ENCODE measurements around the gene RABGGTA.
A peak's percentile ranks its signal among the peaks of the same experiment; 100 is the strongest.

The RABGGTA gene

DNA sequence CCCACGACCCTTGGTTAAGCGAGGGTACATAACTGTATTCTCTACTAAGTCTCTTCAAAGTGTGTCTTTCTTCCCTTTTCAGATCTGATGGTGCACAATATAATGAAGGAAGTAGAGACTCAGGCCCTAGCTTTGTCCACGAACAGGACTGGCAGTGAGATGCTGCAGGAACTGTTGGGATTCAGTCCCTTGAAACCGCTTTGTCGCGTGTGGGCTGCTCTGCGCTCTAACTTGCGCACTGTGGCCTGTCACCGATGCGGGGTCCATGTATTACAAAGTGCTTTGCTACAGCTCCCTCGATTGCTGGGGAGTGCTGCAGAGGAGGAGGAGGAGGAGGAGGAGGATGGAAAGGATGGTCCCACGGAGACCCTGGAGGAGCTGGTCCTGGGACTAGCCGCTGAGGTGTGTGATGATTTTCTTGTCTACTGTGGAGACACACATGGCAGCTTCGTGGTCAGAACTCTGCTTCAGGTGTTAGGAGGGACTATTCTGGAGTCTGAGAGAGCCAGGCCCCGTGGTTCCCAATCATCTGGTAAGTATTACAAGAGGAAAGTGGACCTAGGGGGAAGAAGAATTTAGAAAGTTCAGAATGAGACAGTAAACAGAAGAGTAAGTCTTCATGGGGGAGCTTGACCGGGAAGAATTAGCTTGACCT lies 29.1 kb upstream of the RABGGTA start:
- DNase-seq (ENCODE audit: low read depth) = no peak

DNA sequence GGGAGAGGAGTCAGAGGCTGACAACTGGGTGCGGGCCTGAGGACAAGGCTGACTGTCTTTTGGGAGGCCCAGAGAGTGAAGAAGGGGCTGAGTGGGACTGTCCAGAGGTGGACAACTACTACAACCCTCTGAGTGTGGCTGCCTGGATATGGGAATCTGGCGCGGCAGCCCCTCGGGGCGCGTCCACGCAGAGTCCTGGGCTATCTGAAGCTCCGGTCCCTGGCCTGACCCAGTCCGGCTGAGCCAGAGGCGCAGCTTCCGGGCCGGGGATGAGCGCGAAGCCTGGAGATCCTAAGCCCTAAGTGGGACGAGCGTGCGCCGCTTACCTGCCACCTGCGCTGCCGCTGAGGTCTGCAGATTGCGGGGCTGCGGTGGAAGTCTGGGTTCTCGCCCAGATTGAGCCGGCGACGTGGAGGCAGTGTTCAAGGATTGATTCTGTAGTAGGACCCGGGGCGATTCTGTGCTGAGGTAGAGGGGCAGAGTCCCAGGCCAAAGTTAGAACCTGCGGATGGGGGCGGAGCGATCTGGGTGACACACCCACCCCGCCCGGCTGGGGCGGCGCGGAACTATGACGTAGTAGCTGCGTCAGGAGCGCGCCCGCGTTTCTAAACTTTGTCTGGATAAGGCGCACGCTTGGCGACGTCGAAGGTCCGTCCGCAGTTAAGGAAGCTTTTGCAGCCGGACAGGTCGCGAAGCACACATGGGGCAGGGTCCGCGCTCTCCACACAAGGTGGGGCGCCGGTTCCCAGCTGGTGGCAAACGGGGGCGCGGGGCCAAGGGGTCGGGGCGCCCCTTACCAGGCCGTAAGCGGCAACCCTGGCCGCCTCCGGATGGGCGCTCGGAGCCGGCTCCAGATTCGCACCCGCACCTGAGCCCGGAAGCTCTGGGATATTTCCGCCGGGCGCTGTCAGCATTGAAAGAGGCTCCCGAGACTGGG lies 28.1 kb upstream of the RABGGTA start, which contains the start of the genes DHRS1 and NOP9:
Gene DHRS1, minus strand, starts transcription at position 526 of the 937 bp plus-strand sequence. CDS start 674 bp downstream, outside the sequence.
Gene NOP9, plus strand, starts transcription at position 596 of the 937 bp plus-strand sequence. Its CDS starts 105 bp downstream, at position 701.
- DNase-seq (ENCODE audit: low read depth) = peak; percentile 61

DNA sequence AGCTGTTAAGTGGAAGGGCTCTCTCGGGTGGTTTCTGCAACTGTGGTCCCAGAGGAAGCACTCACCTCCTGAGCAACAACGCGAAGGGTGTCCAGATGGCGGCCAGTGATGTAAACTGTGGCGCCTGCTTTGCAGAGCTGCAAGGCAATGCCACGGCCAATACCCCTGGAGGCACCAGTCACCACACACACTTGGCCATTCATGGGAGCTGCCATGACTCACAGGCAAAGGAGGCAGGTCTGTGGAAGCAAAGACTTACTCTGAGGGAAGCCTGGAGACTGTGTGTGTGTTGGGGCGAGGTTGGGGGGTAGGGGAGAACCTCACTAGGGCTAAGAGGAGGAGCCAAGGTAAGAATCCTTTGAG lies 27.5 kb upstream of the RABGGTA start:
- DNase-seq (ENCODE audit: low read depth) = peak; percentile 16

DNA sequence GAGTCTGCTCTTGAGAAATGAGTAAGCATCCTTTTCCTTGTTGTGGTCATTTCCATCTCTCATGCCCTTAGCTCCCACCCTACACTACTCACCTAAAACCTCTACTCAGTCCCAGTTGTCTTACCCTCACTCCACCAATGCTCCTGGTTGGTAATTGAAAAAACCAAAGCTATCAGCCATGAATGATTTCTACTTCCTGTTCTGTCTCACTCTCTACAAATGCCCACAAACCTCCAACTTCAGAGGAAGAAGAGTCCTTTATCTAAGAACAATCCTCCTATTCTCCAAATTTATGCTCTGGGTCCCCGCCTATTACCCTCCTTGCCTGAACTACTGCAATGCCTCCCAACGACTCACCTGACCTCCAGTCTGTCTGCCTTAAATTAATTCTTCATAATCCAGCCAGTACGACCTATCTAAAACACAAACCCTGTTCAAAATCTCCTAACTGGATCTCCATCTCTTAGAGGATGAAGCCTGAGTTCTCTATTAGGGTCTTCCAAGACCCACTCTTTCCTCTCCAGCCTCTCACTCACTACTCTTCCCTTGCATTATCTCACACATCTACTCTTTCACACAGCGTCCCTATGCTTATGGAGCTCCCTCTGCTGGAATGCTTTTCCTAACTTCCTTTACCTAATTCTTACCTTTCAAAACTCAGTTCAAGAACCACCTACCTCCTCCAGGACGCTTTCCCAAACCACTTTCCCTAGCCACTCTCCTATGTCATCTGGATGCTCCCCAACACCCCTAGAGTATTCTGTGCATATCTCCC lies 26.0 kb upstream of the RABGGTA start:
- no peak for DNase-seq (ENCODE audit: low read depth)

DNA sequence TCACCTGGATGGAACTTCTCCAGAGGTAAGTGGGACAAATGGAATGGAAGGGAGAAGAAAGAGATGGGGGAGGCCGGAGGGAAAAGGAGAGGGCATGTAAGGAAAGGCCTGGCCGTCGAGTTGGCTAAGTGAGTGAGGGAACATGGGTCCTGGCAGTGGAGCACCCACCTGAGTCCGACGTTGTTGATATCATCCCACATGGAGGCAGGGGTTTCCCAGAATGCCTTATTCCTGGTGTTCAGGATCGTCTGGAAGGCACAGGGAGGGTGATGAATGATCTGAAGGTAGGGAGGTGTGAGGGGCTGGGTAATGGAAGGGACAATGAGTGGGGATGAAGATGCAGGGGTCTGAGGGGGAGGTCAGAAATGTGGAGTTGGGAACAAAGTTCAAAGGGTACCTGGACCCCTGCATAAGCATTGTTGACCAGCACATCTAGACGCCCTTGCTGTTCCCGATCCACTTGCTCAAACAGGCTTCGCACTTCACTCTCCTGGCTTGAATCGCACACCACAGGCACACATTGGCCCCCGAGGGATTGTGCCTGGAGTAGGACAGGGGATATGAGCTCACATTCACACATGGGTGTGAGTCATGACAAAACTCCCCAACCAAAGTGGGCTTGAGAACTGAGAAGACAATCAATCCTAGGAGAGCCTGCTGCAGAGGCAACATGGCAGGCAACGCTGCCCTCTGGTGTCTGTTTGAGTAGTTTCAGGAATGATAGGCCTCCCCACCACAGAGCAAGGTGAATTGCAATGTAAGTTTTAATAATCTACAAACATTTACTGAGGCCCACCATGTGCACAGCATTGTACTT lies 25.2 kb upstream of the RABGGTA start:
- DNase-seq (ENCODE audit: low read depth) = peak; percentile 70

DNA sequence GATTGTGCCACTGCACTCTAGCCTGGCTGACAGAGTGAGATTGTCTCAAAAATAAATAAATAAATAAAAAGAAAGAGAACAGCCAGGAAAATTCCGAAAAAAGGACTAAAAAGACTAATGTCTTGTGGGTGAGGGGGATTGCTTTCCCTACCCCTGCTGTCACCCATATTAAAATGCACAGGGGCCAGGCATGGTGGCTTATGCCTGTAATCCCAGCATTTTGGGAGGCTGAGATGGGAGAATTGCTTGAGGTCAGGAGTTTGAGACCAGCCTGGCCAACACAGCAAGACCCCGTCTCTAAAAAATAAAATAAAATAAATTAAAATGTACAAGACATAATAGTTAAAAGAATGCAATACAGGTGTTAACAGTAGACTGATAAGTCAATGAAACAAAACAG lies 22.1 kb upstream of the RABGGTA start:
- DNase-seq (ENCODE audit: low read depth) = no peak

DNA sequence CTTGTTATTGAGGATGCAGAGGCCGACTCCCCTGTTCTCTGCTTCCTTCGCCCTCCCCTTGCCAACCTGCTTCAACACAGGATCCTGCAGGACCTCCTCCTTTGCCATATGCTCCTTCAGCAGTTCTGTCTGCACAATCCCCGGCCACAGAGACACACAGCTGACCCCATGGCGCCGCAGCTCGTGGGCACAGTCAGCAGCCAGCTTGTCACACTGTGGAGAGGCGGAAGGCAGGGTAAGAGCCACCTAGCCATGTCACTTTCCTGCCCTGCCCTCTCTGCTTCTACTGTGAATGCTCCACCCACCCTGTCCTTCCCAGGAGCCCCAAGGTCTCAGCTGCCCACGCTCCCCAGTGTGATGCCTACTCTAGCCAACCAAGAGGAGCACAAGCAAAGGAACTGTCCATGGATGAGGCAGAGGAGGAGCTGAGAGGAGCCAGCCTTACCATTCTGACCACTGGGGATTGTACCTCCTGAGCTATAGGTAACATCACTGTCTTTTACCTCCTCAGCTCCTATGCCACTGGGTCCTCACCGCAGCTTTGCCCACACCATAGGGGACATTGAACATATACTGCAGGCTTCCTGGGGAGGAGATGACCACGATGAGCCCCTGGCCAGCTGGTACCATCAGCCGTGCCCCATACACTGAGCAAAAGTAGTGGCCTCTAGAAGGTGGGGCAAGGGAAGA lies 20.9 kb upstream of the RABGGTA start:
- DNase-seq (ENCODE audit: low read depth) = no peak

DNA sequence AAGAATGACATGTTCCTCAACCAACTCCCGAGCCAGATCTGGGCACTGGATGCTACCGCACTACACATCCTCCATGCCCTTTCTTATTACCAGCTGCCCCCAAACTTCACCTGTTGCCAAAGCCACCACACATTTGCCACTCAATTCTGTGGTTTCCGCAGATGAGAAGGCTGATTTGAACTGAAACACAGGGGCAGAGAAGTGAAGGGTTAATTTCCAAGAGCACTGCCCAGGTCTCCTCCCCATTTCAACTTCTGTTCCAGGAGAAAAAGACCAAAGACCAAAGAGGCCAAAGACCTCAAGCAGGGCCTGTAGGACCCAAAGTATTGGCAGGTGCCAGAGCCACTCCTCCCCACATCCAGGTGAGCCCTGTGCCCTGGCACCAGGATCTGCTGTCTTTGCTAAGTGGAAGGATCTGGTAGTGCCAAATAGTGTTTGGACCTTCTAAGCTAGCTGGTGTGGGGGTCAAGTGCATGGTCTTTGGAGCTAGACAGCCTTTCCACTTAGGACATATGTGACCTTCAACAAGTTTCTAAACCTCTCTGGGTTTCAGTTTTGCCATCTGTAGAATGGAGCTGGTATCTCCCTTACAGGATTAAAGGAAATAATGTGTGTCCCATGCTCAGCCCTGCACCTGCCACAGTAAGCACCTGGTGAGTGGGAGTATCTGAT lies 20.2 kb upstream of the RABGGTA start:
- DNase-seq (ENCODE audit: low read depth) = no peak

DNA sequence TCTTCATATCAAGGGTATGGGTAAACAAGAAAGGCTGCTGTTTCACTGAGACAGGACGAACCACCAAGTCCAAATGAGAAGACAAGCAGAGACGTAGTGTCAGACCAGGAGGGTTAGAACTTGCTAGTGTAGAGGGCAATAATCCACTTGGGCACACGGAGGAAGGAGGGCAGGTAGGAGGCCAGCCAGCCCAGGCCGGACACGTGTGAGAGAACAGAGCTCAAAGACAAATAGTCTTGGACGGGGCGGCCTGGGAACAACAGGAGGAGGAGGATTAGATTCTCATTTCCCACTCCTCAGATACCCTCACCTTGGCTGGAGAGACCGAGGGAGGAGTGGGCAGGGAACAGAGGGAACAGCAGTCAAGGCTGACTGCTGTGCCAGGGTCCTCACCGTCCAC lies 19.3 kb upstream of the RABGGTA start:
- DNase-seq (ENCODE audit: low read depth) = no peak

DNA sequence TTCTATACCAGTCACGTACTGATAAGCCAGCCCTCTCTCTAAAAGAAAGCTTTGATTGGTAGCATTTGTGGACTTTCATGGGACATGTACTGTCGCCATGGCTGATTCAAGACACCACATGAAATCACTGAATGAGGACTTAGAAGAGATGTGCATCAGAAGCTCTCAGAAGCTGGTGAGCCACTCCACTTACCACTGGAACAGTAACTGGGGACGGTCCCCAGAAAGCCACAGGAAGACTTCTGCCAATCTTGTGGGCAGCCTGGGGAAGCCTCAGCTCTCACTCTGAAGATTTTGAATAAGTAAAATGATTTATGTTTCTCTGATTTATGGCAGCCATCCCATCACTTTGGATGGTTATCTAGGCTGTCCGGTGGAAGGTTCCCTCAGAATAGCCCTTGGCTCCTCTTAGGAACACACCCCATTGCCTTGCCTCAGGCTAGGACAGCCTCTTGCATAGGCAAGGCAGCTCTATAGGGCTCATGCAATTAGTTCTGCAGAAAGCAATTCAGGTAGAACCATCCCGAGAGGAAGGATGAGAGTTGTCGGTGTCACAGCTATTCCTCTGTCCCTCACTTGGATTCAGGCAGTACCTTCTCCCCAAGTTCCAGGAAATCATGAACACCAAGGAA lies 18.4 kb upstream of the RABGGTA start:
- no peak for DNase-seq (ENCODE audit: low read depth)

DNA sequence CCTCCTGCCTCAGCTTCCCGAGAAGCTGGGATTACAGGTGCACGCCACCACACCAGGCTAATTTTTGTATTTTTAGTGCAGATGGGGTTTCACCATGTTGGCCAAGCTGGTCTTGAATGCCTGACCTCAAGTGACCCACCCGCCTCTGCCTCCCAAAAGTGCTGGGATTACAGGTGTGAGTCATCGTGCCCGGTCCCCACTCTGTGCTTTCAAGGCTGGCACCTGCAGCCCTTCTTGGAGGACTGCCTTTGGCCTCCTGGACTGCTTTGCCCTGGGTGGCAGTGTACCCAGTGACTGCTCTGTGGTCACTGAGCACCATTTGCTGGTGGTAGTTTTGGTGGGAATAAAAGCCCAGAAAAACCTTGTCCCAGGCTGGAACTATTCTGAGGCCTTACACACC lies 15.6 kb upstream of the RABGGTA start:
- DNase-seq (ENCODE audit: low read depth) = no peak

DNA sequence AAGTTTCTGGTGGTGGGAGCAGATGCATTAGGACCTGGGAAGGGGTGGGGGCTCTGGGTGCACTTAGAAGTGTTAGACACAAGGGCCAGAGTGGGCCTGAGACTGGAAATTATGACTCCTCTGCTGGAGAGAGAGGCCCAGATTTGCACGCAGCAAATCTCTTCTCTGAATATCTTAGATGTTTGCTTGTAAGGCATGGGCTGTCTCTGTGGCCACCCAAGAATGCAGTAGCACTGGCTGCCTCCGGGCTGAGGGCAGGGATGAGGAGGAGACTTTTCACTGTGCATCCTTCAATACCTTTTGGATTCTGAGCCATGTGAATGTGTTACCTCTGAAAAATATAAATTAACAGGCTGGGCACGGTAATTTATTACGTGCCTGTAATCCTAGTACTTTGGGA lies 14.0 kb upstream of the RABGGTA start:
- DNase-seq (ENCODE audit: low read depth) = no peak

DNA sequence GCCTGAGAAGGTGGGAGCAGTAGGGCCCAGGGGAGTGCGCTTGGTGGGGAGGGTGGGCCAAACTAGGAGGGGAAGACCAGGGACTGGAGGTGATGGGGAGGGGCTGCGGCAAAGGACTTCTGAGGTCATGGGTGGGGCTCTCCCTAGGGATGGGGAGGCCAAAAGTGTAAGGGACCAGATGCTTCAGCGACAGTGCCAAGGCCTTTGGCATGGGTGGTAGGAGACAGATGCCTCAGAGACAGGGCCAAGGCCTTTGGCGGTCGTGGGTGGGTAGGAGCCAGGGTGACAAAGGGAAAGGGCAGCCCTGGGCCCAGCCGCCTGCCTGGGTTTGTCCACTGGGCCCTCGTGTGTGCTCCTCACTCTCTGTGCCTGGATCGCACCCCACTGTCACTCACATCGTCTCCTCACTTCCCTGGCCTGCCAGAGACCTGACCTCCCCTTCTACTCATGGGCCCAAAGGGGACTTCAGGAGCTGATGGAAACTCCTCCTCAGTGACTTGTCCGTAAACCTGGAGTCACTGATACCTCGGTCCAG lies 13.2 kb upstream of the RABGGTA start:
- DNase-seq (ENCODE audit: low read depth) = no peak

DNA sequence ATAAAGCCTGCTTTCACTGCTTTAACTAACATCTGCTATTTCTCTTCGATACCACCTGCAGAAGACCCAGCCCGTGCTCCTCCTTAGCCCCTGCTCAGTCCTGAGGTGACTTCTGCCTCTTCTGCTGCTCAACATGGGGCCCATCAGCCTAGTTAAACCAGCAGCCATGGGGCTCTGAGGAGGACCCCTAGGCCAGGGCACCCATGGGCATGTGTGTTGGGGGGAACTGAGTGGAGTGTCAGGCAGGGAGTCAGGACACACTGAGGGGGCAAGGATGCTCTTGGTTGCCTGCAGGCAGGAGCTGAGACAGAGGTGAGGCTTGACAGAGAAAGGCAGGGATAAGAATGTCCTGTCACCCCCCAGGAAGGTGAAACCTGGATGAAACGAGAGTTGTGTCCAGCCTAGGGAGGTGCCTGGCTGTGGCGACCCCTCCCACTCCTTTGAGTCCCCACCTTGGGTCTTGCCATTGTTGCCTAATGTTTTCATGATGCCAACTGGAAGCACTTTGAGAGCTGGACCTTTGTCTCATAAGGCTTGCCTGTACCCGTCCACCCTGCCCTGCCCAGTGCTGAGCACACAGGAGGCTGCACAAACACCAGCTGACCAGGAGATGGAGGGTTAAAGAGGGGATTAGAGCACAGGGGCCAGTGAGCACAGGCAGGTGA lies 12.5 kb upstream of the RABGGTA start:
- no peak for DNase-seq (ENCODE audit: low read depth)

DNA sequence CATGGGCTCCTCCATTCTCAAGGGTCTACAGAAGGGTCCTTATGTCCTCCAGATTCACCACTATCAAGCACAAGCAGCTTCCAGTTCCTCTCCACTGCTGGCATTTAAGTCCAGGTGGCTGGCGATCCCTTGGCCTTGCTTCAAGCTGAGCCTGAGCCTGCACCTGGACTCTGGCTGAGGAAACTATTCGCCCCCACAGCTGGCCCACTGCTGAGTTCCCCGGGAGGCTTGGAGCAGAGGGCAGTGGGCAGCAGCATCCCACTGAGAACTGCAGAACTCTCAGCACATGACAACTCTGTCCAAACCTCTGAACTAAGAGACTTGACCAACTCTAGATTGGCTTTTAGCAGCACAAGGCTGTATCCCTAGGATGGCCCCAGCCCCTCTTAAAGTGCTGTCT lies 11.3 kb upstream of the RABGGTA start:
- no peak for DNase-seq (ENCODE audit: low read depth)

DNA sequence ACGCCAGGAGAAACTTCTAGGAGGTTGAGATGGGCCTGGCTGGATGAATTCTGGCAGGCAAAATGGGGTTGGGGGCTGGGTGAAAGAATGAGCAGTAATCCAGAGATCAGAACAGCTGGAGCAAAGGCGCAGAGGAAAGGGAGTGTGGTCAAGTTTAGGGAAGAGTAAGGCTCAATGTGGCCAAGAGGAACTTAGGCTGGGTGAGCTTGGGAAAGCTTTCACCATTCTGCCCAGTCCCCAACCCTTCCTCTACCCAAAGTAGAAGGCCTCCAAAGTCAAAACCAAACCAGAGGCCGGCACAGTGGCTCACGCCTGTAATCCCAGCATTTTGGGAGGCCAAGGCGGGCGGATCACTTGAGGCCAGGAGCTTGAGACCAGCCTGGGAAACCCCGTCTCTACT lies 10.2 kb upstream of the RABGGTA start:
- DNase-seq (ENCODE audit: low read depth) = no peak

DNA sequence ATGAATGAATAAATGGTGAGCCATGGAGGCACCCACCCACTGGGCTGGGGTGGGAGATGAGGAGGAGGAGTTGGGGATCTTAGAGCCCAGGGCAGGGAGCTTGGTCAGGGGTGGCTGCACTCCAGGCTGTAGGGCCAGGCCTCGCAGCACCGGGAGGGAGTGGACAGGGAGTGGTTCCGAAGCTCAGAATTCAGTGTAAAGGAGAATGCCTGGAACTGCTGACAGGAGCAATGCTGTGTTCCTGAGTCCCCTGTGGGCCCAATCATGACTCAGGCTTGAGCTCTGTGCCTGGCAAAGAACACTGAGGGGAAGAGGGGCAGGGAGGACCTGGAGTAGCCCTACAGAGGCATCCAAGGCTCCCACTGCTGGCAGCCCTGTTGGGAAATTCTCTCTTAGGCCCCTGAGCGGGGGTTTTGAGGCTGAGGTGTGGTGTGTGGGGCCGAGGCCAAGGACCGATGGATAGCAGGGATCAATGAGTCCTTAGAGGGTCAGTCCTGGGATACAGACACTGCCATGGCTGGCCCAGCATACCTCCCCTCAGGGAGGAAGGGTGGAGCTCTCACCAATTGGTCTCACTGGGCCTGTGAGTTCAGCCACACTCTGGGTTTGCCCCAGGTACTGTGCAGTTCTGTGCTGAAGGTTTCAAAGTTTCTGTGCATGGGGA lies 9.5 kb upstream of the RABGGTA start:
- no peak for DNase-seq (ENCODE audit: low read depth)

All from HS-5 (cell line).